ENCODE results near the gene PCBP3.

DNA sequence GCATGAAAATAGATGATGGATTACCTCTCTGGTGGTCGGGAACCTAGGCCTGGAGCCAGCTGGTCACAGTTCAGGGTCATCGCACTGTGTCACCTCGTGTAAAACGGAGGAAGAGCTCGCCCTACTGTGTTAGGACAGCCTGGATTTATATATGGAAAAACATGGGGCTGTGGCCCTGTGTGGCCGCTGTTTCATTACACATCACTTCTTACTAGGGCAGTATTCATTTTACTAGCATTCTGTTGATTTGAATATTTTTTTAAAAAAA lies 233.6 kb downstream of the PCBP3 start:
- TF ChIP-seq, protein P1, sequence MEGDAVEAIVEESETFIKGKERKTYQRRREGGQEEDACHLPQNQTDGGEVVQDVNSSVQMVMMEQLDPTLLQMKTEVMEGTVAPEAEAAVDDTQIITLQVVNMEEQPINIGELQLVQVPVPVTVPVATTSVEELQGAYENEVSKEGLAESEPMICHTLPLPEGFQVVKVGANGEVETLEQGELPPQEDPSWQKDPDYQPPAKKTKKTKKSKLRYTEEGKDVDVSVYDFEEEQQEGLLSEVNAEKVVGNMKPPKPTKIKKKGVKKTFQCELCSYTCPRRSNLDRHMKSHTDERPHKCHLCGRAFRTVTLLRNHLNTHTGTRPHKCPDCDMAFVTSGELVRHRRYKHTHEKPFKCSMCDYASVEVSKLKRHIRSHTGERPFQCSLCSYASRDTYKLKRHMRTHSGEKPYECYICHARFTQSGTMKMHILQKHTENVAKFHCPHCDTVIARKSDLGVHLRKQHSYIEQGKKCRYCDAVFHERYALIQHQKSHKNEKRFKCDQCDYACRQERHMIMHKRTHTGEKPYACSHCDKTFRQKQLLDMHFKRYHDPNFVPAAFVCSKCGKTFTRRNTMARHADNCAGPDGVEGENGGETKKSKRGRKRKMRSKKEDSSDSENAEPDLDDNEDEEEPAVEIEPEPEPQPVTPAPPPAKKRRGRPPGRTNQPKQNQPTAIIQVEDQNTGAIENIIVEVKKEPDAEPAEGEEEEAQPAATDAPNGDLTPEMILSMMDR (conservative IDR thresholded peaks at IDR 0.05), result no peak
- no peak for TF ChIP-seq ZFX (IDR thresholded peaks at IDR 0.05)

Data from C4-2B (cell line).